GM23248 (cell line): ENCODE results near the gene NRSN1.

Experiments
- EZH2 ChIP-seq: fragments of 200-600 bp; sonication (generic); IDR thresholded peaks from 2 replicates; pipeline ENCODE4 v1.6.1; 2018; ENCODE audit warnings: antibody characterized with exemption, mild to moderate bottlenecking; ENCODE audit not compliant: insufficient read depth, poor library complexity, severe bottlenecking
- EZH2phosphoT487 ChIP-seq: fragments of 200-600 bp; sonication (generic); IDR thresholded peaks from 2 replicates; pipeline ENCODE4 v1.6.1; 2018; ENCODE audit warnings: antibody characterized with exemption, moderate library complexity, mild to moderate bottlenecking, low read depth; ENCODE audit not compliant: insufficient read depth

GRCh38 chr6:24183584-24183983, 57.6 kb downstream of the NRSN1 start:
- TF ChIP-seq EZH2phosphoT487: no peak
- no peak for TF ChIP-seq EZH2
